Upper lobe of left lung (tissue), 4 donors: ENCODE data around the gene ELFN2.

Source experiments
- CTCF ChIP-seq, 6 experiments: fragments of 450-650 bp in 4 of 6; fragments of 200-600 bp in 2 of 6; sonication (generic) in 2 of 6; IDR thresholded peaks; one replicate each; pipeline ENCODE4 v1.5.1; 2016 to 2019; ENCODE audit warnings: antibody characterized with exemption in 6 of 6
- EP300 ChIP-seq, 4 donors: sonication (generic); formaldehyde crosslinking; IDR thresholded peaks; one replicate each; pipeline ENCODE4 v1.5.1; 2017; ENCODE audit warnings: antibody characterized with exemption in 4 of 4, control low read depth in 2 of 4
- POLR2A ChIP-seq, 4 donors: fragments of 450-650 bp; IDR thresholded peaks; one replicate each; pipeline ENCODE4 v1.5.1; 2016 to 2017; ENCODE audit warnings: antibody characterized with exemption in 4 of 4, mild to moderate bottlenecking in 2 of 4
- POLR2AphosphoS5 ChIP-seq, 2 donors: sonication (generic); formaldehyde crosslinking; IDR thresholded peaks; one replicate each; pipeline ENCODE4 v1.5.1; 2017; ENCODE audit warnings: antibody characterized with exemption in 2 of 2

DNA sequence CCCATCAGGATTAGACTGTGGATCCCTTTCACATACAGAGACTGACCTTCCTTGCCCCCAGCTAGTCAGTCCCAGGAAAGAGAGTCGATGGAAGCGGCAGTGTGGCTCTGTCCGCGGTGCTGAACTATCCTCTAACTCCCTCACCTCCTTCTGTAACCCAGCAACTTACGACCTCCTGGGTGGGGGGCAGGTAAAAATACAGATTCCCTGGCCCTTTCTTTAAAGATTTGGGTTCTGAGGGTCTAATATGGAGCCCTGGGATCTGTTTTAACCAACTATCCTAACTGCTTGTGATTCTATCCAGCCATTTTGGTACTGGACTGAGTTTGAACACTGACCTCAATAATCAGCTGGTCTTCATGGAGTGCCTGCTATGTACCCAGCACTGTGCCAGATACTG is 35.7 kb upstream of the ELFN2 start:
- TF ChIP-seq CTCF (IDR thresholded peaks at IDR 0.05) (no peak), POLR2A (IDR thresholded peaks at IDR 0.05) (no peak), POLR2AphosphoS5 (IDR thresholded peaks at IDR 0.05) (no peak), EP300 (IDR thresholded peaks at IDR 0.05) (no peak)
